Nephron progenitor cell (in vitro differentiated cells): Measurements from ENCODE around the gene WDR70.
A peak's percentile ranks its signal among the peaks of the same experiment; 100 is the strongest.
"Not testable (repeated sequence)": the region's sequence is repeated elsewhere in the genome, so short reads cannot be mapped to it uniquely, and the experiment has no call there.

Source experiments
- DNase-seq: peaks from one replicate; pipeline ENCODE4 v3.0.0; 2021
- H3K27ac Mint-ChIP-seq: 2 replicates; pipeline ENCODE4 v1.8.0; 2021; ENCODE audit warnings: mild to moderate bottlenecking, moderate library complexity, mixed read lengths
- H3K27me3 Mint-ChIP-seq: 2 replicates; pipeline ENCODE4 v1.8.0; 2021; ENCODE audit warnings: mild to moderate bottlenecking, low read depth, mixed read lengths; ENCODE audit not compliant: poor library complexity
- H3K36me3 Mint-ChIP-seq: 2 replicates; pipeline ENCODE4 v1.8.0; 2021; ENCODE audit warnings: low read depth, mixed read lengths
- H3K4me1 Mint-ChIP-seq: 2 replicates; pipeline ENCODE4 v1.8.0; 2021; ENCODE audit warnings: mixed read lengths
- H3K4me3 Mint-ChIP-seq: 2 replicates; pipeline ENCODE4 v1.8.0; 2021; ENCODE audit warnings: mild to moderate bottlenecking, moderate library complexity, mixed read lengths
- H3K9me3 Mint-ChIP-seq: 2 replicates; pipeline ENCODE4 v1.8.0; 2021; ENCODE audit warnings: mild to moderate bottlenecking, moderate library complexity, mixed read lengths
- TF ChIP-seq, protein P1 (sequence below): fragments of 200-600 bp; sonication (generic); IDR thresholded peaks from 2 replicates; pipeline ENCODE4 v1.5.0; 2021; ENCODE audit warnings: antibody characterized with exemption

Gene WDR70

DNA sequence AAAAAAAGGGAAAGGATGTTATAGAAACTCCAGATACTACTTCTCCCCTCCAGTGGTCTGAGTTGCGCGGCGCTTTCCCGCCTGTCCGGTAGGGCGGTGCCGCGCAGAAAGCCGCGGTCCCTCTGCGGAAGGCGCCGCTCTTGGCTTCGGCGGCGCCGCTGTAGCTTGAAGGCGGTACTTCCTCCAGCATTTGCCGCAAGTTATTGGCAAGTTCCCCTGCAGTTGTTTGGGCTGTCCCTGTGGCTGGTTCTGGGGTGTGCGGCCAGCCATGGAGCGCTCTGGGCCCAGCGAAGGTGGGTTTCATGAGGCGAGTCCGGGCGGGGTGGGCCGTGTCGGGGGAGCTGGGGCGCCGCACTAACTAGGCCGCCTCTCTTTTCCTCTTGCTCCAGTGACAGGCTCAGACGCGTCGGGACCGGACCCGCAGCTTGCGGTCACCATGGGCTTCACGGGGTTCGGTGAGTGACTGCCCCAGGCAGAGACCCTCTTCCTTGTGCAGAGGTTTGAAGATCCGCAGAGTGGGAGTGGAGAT, at the start of gene WDR70:
Gene WDR70 (plus strand): TSS at position 219 of the 529 bp plus-strand sequence. CDS start 50 bp downstream, at position 269.
- H3K27ac Mint-ChIP-seq = peak within 1 kb of the TSS; percentile 6

DNA sequence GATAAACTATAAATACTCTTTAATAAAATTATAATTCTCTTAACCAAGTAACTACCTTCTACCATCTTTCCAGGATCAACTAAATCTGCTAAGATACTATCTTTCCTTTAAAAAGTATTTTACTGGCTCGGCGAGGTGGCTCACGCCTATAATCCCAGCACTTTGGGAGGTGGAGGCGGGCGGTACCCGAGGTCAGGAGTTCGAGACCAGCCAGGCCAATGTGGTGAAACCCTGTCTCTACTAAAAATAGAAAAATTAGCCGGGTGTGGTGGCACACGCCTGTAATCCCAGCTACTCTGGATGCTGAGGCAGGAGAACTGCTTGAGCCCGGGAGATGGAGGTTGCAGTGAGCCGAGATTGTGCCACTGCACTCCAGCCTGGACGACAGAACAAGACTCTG, 44.4 kb upstream of the WDR70 start:
- not testable (repeated sequence) for H3K9me3 Mint-ChIP-seq, DNase-seq, H3K27me3 Mint-ChIP-seq, H3K27ac Mint-ChIP-seq, H3K4me3 Mint-ChIP-seq, H3K4me1 Mint-ChIP-seq
- peaks cover 56% of the 10 kb centered on the region for H3K36me3 Mint-ChIP-seq

More for the DNA sequence above, at the start of gene WDR70:
- TF ChIP-seq, protein P1, sequence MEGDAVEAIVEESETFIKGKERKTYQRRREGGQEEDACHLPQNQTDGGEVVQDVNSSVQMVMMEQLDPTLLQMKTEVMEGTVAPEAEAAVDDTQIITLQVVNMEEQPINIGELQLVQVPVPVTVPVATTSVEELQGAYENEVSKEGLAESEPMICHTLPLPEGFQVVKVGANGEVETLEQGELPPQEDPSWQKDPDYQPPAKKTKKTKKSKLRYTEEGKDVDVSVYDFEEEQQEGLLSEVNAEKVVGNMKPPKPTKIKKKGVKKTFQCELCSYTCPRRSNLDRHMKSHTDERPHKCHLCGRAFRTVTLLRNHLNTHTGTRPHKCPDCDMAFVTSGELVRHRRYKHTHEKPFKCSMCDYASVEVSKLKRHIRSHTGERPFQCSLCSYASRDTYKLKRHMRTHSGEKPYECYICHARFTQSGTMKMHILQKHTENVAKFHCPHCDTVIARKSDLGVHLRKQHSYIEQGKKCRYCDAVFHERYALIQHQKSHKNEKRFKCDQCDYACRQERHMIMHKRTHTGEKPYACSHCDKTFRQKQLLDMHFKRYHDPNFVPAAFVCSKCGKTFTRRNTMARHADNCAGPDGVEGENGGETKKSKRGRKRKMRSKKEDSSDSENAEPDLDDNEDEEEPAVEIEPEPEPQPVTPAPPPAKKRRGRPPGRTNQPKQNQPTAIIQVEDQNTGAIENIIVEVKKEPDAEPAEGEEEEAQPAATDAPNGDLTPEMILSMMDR = peak; percentile 46
- H3K9me3 Mint-ChIP-seq, H3K4me1 Mint-ChIP-seq: not testable (repeated sequence)
- peaks cover 16% of the 10 kb centered on the region for H3K36me3 Mint-ChIP-seq
- peak within 1 kb of the TSS; percentile 95 for H3K4me3 Mint-ChIP-seq
- DNase-seq = peak; percentile 78
- H3K27me3 Mint-ChIP-seq = peaks cover 22% of the 10 kb centered on the region

DNA sequence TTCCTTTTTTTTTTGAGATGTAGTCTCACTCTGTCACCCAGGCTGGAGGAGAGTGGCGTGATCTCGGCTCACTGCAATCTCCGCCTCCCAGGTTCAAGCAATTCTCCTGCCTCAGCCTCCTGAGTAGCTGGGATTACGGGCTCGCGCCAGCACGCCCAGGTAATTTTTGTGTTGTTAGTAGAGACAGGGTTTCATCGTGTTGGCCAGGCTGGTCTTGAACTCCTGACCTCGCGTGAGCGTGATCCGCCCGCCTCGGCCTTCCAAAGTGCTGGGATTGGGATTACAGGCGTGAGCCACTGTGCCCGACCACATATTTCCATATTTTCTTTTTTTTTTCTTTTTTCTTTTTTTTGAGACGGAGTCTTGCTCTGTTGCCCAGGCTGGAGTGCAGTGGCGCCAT, 36.4 kb upstream of the WDR70 start:
- H3K27ac Mint-ChIP-seq, H3K4me1 Mint-ChIP-seq, H3K27me3 Mint-ChIP-seq, H3K4me3 Mint-ChIP-seq, H3K9me3 Mint-ChIP-seq, DNase-seq: not testable (repeated sequence)
- peaks cover 56% of the 10 kb centered on the region for H3K36me3 Mint-ChIP-seq

DNA sequence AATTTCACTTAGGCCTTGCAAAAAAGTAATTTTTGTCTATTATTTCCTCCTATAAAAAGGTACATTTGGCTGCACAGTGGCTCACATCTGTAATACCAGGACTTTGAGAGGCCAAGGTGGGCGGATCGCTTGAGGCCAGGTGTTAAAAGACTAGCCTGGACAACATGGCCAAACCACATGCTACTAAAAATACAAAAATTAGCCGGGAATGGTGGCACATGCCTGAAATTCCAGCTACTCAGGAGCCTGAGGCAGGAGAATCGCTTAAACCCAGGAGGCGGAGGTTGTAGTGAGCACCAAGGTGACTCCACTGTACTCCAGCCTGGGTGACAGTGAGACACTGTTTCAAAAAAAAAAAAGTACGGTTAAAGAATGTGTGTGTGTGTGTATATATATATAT, 24.0 kb upstream of the WDR70 start:
- TF ChIP-seq, protein P1 = no peak
- H3K4me3 Mint-ChIP-seq = no peak overlapping the region
- H3K27me3 Mint-ChIP-seq = no peaks in the 10 kb centered on the region
- no peak overlapping the region for H3K27ac Mint-ChIP-seq
- H3K9me3 Mint-ChIP-seq = no peaks in the 10 kb centered on the region
- H3K4me1 Mint-ChIP-seq = no peaks in the 10 kb centered on the region
- H3K36me3 Mint-ChIP-seq = peaks cover 50% of the 10 kb centered on the region
- no peak for DNase-seq

DNA sequence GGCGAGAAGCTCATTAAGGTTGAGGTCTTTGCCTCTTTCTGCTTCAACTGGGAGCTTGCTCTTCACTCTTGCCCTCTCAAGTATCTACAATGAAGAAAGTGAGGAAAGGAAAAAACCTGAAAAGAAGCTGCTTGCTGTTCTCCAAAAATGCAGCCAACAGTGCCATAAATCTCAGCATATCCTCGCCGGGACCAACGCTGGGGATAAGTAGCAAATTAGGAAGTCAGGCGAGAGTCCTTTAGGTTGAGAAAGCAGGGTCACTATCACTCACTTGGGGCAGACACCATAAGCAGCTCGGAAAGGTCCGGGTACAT, 8.6 kb upstream of the WDR70 start:
- peaks cover 21% of the 10 kb centered on the region for H3K27me3 Mint-ChIP-seq
- no peaks in the 10 kb centered on the region for H3K9me3 Mint-ChIP-seq
- H3K4me3 Mint-ChIP-seq = peak overlapping the region; percentile 100
- H3K4me1 Mint-ChIP-seq = peaks cover 30% of the 10 kb centered on the region
- peak overlapping the region; percentile 99 for H3K27ac Mint-ChIP-seq
- TF ChIP-seq, protein P1 = no peak
- H3K36me3 Mint-ChIP-seq = peaks cover 4% of the 10 kb centered on the region
- DNase-seq = no peak

DNA sequence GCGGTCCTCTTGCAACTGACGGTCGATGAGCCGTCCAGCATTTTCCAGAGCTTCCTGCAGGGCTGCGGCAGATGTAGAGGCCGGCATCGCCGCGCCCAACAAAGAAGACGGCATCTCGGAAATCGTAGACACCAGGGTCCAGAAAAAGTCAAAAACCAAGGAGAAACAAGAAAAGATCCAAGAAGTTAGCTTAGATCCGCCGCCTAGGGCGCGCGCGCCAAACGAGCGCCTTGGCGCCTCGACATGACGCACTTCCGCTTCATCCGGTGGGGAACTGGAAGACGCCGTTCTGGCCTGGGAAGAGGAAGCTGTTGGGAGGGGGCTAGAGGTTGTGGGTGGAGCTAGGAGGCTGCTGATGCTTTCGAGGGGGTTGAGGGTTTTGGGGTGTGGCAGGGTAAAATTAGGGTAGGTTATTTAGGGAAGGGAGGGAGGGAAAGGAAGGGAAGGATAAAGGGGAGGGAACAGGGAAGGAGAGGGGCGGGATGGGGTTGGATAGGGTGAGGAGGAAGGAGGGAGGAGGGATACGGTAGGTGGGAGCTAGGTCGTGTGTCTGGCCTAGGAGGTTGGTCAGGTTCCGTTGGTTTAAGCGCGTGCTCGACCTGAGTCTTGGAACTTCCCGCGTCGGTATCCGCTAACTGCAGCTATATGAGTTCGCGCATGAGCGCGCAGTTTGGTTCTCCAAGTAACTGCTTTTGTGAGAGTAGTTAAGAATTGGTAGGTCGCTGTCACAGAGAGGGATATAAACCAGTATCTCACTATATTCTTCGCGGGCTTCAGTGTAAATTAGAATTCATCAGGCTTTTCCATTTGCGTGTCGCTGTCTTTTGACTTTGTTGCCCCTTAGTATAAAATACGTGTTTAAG, 8.0 kb upstream of the WDR70 start, which contains the start of gene NUP155:
Gene NUP155 (minus strand): TSS at position 243 of the 863 bp plus-strand sequence. CDS start 129 bp downstream, at position 114.
- peaks cover 4% of the 10 kb centered on the region for H3K36me3 Mint-ChIP-seq
- peaks cover 30% of the 10 kb centered on the region for H3K4me1 Mint-ChIP-seq
- peak within 1 kb of the TSS; percentile 100 for H3K4me3 Mint-ChIP-seq
- peak; percentile 87 for DNase-seq
- peak within 1 kb of the TSS; percentile 99 for H3K27ac Mint-ChIP-seq
- peaks cover 25% of the 10 kb centered on the region for H3K27me3 Mint-ChIP-seq
- H3K9me3 Mint-ChIP-seq = no peaks in the 10 kb centered on the region
- TF ChIP-seq, protein P1 = no peak
